ENCODE data around the gene GLDC.
A peak's percentile ranks its signal among the peaks of the same experiment; 100 is the strongest.

DNA sequence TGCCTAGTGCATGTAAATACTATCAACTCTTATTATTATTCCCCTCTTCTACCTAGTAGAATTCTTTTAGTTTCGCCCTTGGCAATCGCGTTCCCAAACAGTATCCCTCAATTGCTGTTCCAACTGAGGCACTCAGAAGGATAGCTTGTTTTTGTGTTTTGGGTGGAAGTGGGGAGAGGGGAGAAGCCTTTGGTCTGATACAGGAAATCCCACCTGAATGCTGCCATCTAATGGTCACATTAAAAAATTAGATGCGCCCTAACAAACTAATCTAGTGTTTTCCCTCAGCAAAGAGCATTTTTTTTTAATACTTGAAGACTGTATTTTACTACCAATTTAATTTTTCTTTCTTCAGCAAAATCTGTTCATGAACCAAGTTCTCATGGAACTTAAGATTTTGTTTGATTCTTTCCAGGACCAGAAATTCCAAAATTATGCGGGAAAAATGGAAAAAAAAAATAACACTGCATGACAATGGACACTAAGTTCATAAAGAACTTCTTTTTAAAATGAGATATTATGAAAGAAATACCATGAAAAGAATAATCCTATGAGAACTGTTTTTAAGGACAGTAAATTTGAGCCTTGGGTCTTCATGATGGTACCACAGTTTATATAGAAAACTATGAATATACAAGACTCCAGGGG lies 22.2 kb upstream of the GLDC start:
- TF ChIP-seq, protein P1, sequence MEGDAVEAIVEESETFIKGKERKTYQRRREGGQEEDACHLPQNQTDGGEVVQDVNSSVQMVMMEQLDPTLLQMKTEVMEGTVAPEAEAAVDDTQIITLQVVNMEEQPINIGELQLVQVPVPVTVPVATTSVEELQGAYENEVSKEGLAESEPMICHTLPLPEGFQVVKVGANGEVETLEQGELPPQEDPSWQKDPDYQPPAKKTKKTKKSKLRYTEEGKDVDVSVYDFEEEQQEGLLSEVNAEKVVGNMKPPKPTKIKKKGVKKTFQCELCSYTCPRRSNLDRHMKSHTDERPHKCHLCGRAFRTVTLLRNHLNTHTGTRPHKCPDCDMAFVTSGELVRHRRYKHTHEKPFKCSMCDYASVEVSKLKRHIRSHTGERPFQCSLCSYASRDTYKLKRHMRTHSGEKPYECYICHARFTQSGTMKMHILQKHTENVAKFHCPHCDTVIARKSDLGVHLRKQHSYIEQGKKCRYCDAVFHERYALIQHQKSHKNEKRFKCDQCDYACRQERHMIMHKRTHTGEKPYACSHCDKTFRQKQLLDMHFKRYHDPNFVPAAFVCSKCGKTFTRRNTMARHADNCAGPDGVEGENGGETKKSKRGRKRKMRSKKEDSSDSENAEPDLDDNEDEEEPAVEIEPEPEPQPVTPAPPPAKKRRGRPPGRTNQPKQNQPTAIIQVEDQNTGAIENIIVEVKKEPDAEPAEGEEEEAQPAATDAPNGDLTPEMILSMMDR (IDR thresholded peaks at IDR 0.05): peak; percentile 52
- TF ChIP-seq REST (IDR thresholded peaks at IDR 0.05; ENCODE audit: insufficient read depth in 1 of 2, low read depth in 2 of 2, low read length in 1 of 2) (no peak), SIN3A (IDR thresholded peaks at IDR 0.05; ENCODE audit: borderline replicate concordance, insufficient read depth, low read depth, low read length) (no peak), TCF7L2 (IDR thresholded peaks at IDR 0.05; ENCODE audit: low read depth, low read length) (no peak), POLR2AphosphoS5 (IDR thresholded peaks at IDR 0.05; ENCODE audit: low read depth, low read length) (no peak)

All from Panc1 (cell line).